ENCODE results near the gene PIK3C2G. TPM values are rescaled to one million over a fixed set of nuclear protein-coding genes. Genes with fewer than 3 reads are reported as not detected.
"Not testable (repeated sequence)": the region's sequence is repeated elsewhere in the genome, so short reads cannot be mapped to it uniquely, and the experiment has no call there.

PIK3C2G gene
- total RNA-seq, 2 experiments from 2014 or later, result not detected

- CTCF ChIA-PET, POLR2A ChIA-PET: not testable (repeated sequence)
Measured at GRCh38 chr12:18542497-18542896, 281.2 kb downstream of the PIK3C2G start.

DNA sequence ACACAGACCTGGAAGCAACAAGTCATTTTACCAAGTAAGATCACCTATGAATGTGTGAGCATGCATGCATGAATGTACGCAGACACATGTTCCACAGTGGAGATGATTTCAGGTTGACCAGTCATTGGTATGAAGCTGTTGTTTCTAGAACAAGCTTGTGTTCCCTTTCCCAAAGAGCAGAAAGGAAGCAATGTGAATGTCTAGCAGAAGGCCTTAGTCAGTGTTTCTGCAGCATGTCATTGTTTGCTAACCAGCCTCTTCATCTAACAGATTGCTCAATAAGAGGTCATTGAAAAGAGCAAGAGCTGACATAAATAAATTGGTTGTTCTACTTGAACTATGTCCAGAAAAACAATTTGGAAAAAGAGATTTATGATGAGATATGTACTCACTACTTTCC is 285.1 kb downstream of the PIK3C2G start:
- ChIA-PET CTCF (no interaction called here), POLR2A (no interaction called here)

DNA sequence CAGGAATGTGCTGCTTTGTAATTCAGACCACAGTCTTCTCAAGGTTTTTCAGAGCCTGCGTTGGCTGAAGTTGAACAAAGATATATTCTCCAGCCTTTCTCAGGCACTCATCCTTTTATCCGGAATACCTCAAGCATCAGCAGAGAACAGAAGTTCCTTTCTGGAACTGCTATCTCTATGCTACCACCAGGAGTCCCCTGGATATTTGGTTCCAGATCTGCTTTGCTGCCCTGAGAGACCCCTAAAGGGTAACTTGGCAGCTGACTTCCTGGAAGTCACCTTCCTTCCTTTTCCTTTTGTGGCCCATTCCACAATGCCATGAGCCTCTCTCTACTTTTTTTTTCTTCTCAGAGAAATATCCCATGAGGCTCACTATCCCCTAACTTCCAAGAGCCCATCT is 288.3 kb downstream of the PIK3C2G start:
- CTCF ChIA-PET, result no interaction called here
- POLR2A ChIA-PET, result no interaction called here

DNA sequence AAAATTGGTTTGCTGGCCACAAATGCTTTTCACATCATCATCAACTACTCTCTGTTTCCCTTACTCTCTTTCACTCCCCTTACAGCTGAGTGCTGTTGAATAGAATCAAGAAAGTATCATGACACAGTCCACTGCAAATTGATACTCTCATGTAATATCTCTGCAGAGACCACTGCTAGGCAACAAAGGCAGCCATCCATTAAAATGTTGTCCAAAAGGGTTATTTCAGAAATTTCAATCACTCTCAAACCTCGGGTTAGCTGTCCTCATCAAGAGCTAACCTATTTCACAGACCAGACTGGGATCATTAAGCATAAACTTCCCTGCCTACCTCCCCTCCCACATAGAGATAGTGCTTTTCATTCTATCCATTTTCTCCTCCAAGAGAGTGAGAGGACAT is 289.8 kb downstream of the PIK3C2G start:
- ChIA-PET POLR2A (no interaction called here), CTCF (no interaction called here)

- ChIA-PET CTCF (no interaction called here), POLR2A (no interaction called here)
Measured at GRCh38 chr12:18551701-18552100, 290.4 kb downstream of the PIK3C2G start.

DNA sequence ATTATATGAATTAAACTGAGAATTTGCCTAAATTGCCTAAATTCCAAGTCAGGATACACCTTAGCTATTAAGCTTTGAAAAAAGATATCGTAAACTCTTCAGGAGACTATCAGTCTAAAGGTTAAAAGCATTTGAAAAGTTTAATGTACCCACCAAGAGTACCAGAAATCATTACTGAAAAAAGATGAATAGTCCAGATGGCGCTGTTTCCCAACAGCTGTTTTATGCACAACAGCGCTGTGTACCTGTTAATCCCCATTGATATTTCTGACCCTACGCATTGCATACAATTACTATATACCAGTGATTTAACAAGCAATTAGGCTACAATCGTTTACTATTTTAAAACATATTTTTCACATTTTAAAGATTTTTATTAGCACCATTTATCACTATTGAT is 291.5 kb downstream of the PIK3C2G start:
- POLR2A ChIA-PET, result no interaction called here
- CTCF ChIA-PET, result no interaction called here

- ChIA-PET CTCF (no interaction called here), POLR2A (no interaction called here)
Measured at GRCh38 chr12:18556161-18556560, 294.8 kb downstream of the PIK3C2G start.

GRCh38 chr12:18559242-18559641 is 297.9 kb downstream of the PIK3C2G start:
- CTCF ChIA-PET, result no interaction called here
- POLR2A ChIA-PET, result no interaction called here

- ChIA-PET CTCF (no interaction called here), POLR2A (no interaction called here)
Measured at GRCh38 chr12:18562531-18562930, 301.2 kb downstream of the PIK3C2G start.

DNA sequence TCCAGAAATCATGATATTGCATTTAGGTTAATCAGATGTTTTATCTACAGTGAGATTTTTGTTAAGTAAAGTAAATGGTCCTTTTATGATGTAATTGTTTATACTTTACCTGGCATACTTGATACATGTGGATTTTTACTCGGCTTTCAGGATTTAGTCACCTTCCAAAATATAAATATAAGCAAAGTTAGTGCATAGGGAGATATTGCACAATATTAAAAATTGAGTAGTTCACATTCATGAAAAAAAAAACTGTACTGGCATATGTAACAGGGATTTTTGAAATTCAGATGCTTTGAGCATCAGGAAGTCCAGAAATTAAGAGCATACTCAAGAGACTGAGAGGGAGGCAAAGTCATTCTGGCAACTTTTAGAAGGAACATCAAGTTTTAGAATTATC is 303.0 kb downstream of the PIK3C2G start:
- POLR2A ChIA-PET, result no interaction called here
- CTCF ChIA-PET, result no interaction called here

DNA sequence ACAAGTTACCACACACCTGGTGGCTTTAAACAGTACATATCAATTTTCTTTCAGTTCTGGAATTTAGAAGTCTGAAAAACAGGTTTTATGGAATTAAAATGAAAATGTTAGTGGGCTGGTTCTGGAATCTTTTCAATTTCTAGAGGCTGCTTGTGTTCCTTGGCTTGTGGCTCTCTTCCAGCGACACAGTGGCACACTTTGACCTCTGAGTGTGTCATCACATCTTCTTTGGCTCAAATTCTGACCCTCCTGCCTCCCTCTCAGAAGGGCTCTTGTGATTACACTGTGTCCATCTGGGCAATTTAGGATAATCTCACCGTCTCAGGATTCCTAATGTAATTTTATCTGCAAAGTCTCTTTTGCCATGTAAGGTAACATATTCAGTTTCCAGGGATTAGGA is 306.5 kb downstream of the PIK3C2G start:
- POLR2A ChIA-PET, result no interaction called here
- CTCF ChIA-PET, result no interaction called here

DNA sequence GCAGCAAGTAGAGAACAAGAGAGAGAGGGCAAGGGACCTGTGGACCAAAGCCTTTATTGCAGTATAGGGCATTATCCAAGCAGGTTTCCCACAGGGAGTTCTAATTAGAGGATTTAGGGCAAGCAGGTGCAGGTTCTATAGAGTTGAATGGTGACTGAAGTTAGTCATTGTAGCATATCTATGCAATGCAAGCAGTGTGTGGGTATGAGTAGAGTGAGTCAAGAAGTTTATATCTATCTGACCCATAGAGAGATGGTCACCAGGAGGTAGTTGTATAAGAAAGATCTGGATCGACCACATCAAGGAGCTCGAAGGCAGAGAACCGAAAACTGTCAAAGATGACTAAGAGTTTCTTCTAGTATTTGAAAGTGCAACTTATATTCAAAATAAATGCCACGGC is 309.2 kb downstream of the PIK3C2G start:
- ChIA-PET POLR2A (no interaction called here), CTCF (no interaction called here)

DNA sequence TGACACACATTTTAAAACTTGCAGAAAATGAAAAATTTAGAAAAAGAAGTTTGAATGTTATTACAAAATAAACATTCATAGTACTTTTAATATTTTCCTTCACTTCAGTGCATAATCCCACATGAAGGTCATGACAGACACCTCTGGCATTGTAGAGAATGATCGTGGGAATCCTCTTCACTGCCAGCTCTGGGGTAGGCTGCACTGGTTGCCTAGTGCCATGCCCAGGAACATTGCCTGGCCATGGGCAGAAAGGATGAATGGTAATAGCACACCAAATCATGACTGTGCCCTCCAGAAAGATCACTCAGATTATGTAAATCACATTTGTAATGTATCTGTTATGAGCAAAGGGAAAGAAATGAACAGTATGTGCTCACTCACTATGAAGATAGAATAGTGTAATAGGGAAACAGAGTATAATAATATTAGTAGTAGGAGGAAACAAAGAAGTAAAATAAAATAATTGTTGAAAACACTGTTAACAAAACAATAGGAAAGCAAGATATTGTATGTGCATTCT is 314.8 kb downstream of the PIK3C2G start:
- ChIA-PET POLR2A (no interaction called here), CTCF (no interaction called here)

DNA sequence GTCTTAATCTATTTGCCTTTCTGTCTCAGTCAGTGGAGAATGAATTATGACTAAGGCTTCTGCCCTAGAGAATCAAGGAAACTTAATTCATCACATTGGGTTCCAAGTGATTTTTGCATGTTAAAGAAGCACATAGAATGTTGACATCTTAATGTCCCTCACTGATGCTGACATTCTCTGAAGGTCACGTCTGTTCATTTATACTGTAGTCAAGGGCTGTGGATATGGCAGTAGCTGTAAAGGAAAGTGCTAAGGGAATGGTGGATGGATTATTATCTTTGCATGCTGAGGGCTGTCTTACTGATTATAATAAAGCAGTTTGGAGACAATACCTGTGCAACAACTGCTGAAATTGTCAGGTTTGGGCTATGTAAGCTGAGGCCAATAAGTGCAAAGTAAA is 315.3 kb downstream of the PIK3C2G start:
- ChIA-PET POLR2A (no interaction called here), CTCF (no interaction called here)

DNA sequence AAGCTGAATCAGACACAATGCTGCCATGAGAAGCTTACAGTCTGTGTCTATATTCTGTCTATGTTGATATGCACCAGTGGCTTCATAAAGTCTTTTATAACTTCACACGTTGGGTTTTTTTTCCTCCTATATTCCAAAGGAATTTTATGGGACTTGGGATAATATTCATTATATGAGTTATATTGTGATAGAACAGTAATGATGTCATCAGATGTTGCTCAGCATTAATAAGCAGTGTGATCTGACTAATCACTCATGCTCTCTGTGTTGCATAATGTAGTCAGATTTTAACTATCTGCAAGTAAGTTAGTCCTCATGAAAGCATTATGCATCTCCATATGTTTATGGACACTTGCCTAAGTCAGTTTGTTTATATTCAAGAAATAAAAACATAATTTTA is 316.9 kb downstream of the PIK3C2G start:
- CTCF ChIA-PET, result no interaction called here
- POLR2A ChIA-PET, result no interaction called here

- POLR2A ChIA-PET, result no interaction called here
- CTCF ChIA-PET, result no interaction called here
Measured at GRCh38 chr12:18580291-18580690, 319.0 kb downstream of the PIK3C2G start.

- ChIA-PET POLR2A (no interaction called here), CTCF (no interaction called here)
Measured at GRCh38 chr12:18580706-18581105, 319.4 kb downstream of the PIK3C2G start.

DNA sequence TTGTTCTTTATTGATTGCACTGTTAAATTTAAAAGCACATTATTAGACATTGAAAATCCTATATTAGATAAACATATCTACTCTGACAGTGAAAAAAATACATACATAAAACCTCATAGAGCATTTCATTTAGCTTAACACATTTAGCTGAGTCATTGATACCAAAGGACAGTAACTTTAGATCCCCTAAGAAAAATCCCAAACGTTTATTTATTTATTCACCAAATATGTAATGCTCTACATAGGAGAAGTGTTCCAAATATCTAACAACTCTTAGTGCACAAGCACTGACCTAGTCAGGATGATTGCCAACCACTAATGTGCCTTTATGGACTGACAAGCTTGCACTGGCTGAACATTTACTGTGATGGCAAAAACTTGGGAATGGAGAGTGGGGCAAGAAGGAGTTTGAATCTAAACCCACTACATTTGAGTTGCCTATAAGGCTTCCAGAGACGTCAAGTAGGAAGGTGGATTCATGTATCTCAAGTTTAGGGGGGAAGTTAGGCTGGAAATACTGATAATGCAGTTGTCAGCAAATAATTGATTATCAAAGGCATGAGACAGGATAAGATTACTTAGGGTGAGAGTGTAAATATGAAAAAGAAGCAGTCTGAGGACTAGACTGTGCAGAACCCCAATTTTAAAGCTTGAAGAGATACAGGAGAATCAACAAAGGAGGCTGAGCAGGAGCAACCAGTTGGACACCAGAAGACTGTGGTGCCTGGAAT is 320.1 kb downstream of the PIK3C2G start:
- ChIA-PET CTCF (no interaction called here), POLR2A (no interaction called here)

DNA sequence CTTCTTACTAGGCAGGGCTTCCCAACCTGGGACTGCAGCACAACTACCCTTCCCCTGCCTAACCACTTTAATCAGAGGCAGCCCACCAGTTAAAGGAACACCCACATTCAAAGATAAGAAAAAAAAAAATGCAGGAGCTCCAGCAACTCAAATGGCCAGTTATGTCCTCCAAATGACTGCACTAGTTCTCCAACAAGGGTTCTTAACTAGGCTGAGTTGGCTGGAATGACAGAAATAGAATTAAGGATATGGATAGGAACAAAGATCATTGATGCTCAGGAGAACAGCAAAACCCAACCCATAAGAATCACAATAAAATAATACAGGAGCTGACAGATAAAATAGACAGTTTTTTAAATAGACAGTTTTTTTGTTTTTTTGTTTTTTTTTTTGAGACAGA is 322.3 kb downstream of the PIK3C2G start:
- ChIA-PET POLR2A (no interaction called here), CTCF (no interaction called here)

- POLR2A ChIA-PET, result no interaction called here
- CTCF ChIA-PET, result no interaction called here
Measured at GRCh38 chr12:18586581-18586980, 325.3 kb downstream of the PIK3C2G start.

GRCh38 chr12:18589316-18589715 is 328.0 kb downstream of the PIK3C2G start:
- ChIA-PET CTCF (no interaction called here), POLR2A (no interaction called here)

DNA sequence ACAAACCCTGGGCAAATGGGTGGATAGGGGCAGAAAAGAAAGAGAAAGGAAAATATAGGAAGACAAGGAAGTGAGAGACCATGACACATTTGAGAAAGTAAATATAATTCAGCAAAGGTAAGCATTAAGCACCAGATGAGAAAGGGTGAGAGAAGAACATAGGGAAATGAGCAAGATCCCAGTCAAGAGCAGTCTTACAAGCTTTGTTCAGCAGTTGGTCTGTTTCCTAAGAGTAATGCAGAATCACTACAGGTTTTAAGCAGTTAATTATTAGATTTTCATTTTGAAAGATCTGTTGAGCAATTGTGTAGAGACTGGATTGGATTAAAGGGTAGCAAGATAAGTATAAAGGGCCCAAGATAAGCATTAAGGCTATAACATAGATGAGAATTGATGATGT is 330.2 kb downstream of the PIK3C2G start:
- ChIA-PET CTCF (no interaction called here), POLR2A (no interaction called here)

DNA sequence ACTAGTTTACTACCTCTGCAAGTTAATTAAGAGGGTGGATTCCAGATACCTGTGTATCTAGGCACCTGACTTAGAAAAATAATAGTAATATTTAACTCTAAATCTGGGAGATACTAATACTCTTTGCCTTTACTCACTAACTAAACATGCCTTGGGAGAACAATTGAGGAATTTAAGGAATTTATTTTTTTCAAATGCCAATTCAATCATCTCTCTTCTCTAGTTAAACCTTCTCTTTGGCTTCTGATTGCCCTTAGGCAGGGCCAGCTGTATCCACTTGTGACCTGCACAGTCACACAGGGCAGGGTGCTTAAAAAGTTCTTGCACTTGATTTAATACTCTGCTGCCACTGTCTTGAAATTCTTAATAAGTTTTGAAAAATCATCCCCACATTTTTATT is 334.1 kb downstream of the PIK3C2G start:
- CTCF ChIA-PET, result no interaction called here
- POLR2A ChIA-PET, result no interaction called here

All from activated CD8-positive, alpha-beta memory T cell treated with anti-CD3 and anti-CD28 coated beads for 36 hours (primary cell).